ENCODE results near the gene PODN.

PODN gene

GRCh38 chr1:53089478-53090226 is 27.6 kb downstream of the PODN start:
- DNase-seq (ENCODE audit: low read depth), result no peak

- no peak for DNase-seq (ENCODE audit: low read depth)
These were observed 28.5 kb downstream of the PODN start for GRCh38 chr1:53090227-53091147.

GRCh38 chr1:53091841-53092645 is 30.0 kb downstream of the PODN start:
- no peak for DNase-seq (ENCODE audit: low read depth)

- no peak for DNase-seq (ENCODE audit: low read depth)
These were observed 30.8 kb downstream of the PODN start for GRCh38 chr1:53092659-53093450.

GRCh38 chr1:53093451-53093754 is 31.4 kb downstream of the PODN start:
- no peak for DNase-seq (ENCODE audit: low read depth)

GRCh38 chr1:53093778-53094532 is 31.9 kb downstream of the PODN start:
- DNase-seq (ENCODE audit: low read depth), result no peak

- no peak for DNase-seq (ENCODE audit: low read depth)
These were observed 32.5 kb downstream of the PODN start for GRCh38 chr1:53094533-53094919.

GRCh38 chr1:53104289-53104913 is 42.4 kb downstream of the PODN start:
- DNase-seq (ENCODE audit: low read depth), result no peak

- DNase-seq (ENCODE audit: low read depth), result no peak
These were observed 45.1 kb downstream of the PODN start for GRCh38 chr1:53107090-53107489.

GRCh38 chr1:53107570-53108322 is 45.7 kb downstream of the PODN start:
- DNase-seq (ENCODE audit: low read depth), result no peak

- no peak for DNase-seq (ENCODE audit: low read depth)
These were observed 46.9 kb downstream of the PODN start for GRCh38 chr1:53108646-53109580.

- DNase-seq (ENCODE audit: low read depth), result no peak
These were observed 48.5 kb downstream of the PODN start for GRCh38 chr1:53110370-53111072.

- DNase-seq (ENCODE audit: low read depth), result no peak
These were observed 49.1 kb downstream of the PODN start for GRCh38 chr1:53111073-53111556.

GRCh38 chr1:53111693-53112092 is 49.7 kb downstream of the PODN start:
- DNase-seq (ENCODE audit: low read depth), result no peak

- DNase-seq (ENCODE audit: low read depth), result no peak
These were observed 50.3 kb downstream of the PODN start for GRCh38 chr1:53112271-53112774.

- no peak for DNase-seq (ENCODE audit: low read depth)
These were observed 50.8 kb downstream of the PODN start for GRCh38 chr1:53112861-53113260.

GRCh38 chr1:53114090-53114489 is 52.1 kb downstream of the PODN start:
- DNase-seq (ENCODE audit: low read depth), result no peak

Measured in stimulated activated CD8-positive, alpha-beta memory T cell treated with anti-CD3 and anti-CD28 coated beads, Interleukin-15, amount 100 ng/mL, for 24 hours (primary cell).